Body of pancreas (tissue), 4 donors: ENCODE data around the gene A3GALT2.

ENCODE experiments used
- CTCF ChIP-seq, 7 experiments: fragments of 450-650 bp in 4 of 7; fragments of 200-600 bp in 3 of 7; sonication (generic) in 3 of 7; IDR thresholded peaks; one replicate each; pipeline ENCODE4 v1.5.1; 2016 to 2019; ENCODE audit warnings: antibody characterized with exemption in 7 of 7
- POLR2A ChIP-seq, 3 donors: fragments of 450-650 bp; IDR thresholded peaks; one replicate each; pipeline ENCODE4 v1.6.1; 2016; ENCODE audit warnings: antibody characterized with exemption in 3 of 3, mild to moderate bottlenecking in 2 of 3

GRCh38 chr1:33295450-33296081 lies 25.3 kb downstream of the A3GALT2 start:
- no peak for TF ChIP-seq POLR2A (IDR thresholded peaks at IDR 0.05)
- peak; percentile 93 to 98 (median 96) for TF ChIP-seq CTCF (IDR thresholded peaks at IDR 0.05)
